K562 (cell line): ENCODE data around the gene CARD8. TPM values are rescaled to one million over a fixed set of nuclear protein-coding genes. Genes with fewer than 3 reads are reported as not detected.

Experiments used
- ADNP ChIP-seq: fragments of 200-800 bp; sonication (Bioruptor generic); IDR thresholded peaks from 2 replicates; pipeline ENCODE4 v1.6.1; 2016; ENCODE audit warnings: missing genetic modification characterization, missing compliant biosample characterization
- ATF1 ChIP-seq, 2 experiments: fragments of 450-650 bp in 1 of 2; IDR thresholded peaks; 2 replicates each; pipeline ENCODE4 v1.6.1; 2016; ENCODE audit warnings: missing compliant biosample characterization in 1 of 2, missing genetic modification characterization in 1 of 2
- ELF1 ChIP-seq: fragments of 200-800 bp; sonication (Bioruptor generic); IDR thresholded peaks from 2 replicates; pipeline ENCODE4 v1.6.1; 2016; ENCODE audit warnings: missing genetic modification characterization, missing compliant biosample characterization
- FOSL1 ChIP-seq: fragments of 200-800 bp; sonication (Bioruptor generic); conservative IDR thresholded peaks from 2 replicates; pipeline ENCODE4 v1.6.1; 2016; ENCODE audit warnings: missing genetic modification characterization, missing compliant biosample characterization
- GTF2E2 ChIP-seq: fragments of 200-800 bp; sonication (Bioruptor generic); IDR thresholded peaks from 2 replicates; pipeline ENCODE4 v1.6.1; 2016; ENCODE audit warnings: missing genetic modification characterization, missing compliant biosample characterization
- HDAC3 ChIP-seq: fragments of 450-650 bp; IDR thresholded peaks from 2 replicates; pipeline ENCODE4 v1.6.1; 2018; ENCODE audit warnings: borderline replicate concordance, mild to moderate bottlenecking, moderate library complexity; ENCODE audit not compliant: partially characterized antibody
- HDAC8 ChIP-seq: fragments of 450-650 bp; IDR thresholded peaks from 2 replicates; pipeline ENCODE4 v1.6.1; 2016; ENCODE audit warnings: mild to moderate bottlenecking, missing genetic modification characterization, moderate library complexity, missing compliant biosample characterization
- HDGF ChIP-seq: fragments of 450-650 bp; IDR thresholded peaks from 2 replicates; pipeline ENCODE4 v1.6.1; 2016
- KAT8 ChIP-seq: fragments of 450-650 bp; IDR thresholded peaks from 2 replicates; pipeline ENCODE4 v1.6.1; 2016; ENCODE audit warnings: low read depth, mild to moderate bottlenecking
- KDM5B ChIP-seq: fragments of 200-600 bp; sonication (generic); IDR thresholded peaks from 2 replicates; pipeline ENCODE4 v1.6.1; 2012; ENCODE audit warnings: low read depth, mild to moderate bottlenecking, moderate library complexity, low read length, control low read depth, inconsistent platforms; ENCODE audit not compliant: insufficient replicate concordance
- NELFE ChIP-seq: IDR thresholded peaks from 2 replicates; pipeline ENCODE4 v1.6.1; 2011; ENCODE audit warnings: mild to moderate bottlenecking; ENCODE audit not compliant: insufficient read depth, insufficient read length
- NFE2L1 ChIP-seq: fragments of 450-650 bp; IDR thresholded peaks from 2 replicates; pipeline ENCODE4 v1.6.1; 2016; ENCODE audit warnings: missing genetic modification characterization, low read depth, mild to moderate bottlenecking, missing compliant biosample characterization, moderate library complexity, borderline replicate concordance
- PTRF ChIP-seq: fragments of 450-650 bp; IDR thresholded peaks from 2 replicates; pipeline ENCODE4 v1.6.1; 2016; ENCODE audit warnings: mild to moderate bottlenecking, missing genetic modification characterization, missing compliant biosample characterization
- TAL1 ChIP-seq: fragments of 450-650 bp; IDR thresholded peaks from 2 replicates; pipeline ENCODE4 v1.6.1; 2016; ENCODE audit warnings: mild to moderate bottlenecking
- ZNF140 ChIP-seq: fragments of 250-450 bp; sonication (Bioruptor Pico); IDR thresholded peaks from 2 replicates; pipeline ENCODE4 v1.8.0; 2021; ENCODE audit warnings: moderate library complexity, mild to moderate bottlenecking, inconsistent platforms
- ZNF41 ChIP-seq: fragments of 250-450 bp; sonication (Bioruptor Pico); conservative IDR thresholded peaks from 2 replicates; pipeline ENCODE4 v1.4.0; 2020; ENCODE audit warnings: mild to moderate bottlenecking
- polyA plus RNA-seq, 8 experiments: library from polyadenylated mRNA; depleted of rRNA in 4 of 8; stranded (reverse) in 5 of 8; unstranded in 3 of 8; fragments of >200 nt; fragmentation: Nextera tagmentation in 2 of 8; fragmentation: Illumina TruSeq in 1 of 8; extraction: Ambion mirVana in 2 of 8; extraction: Trizol in 1 of 8; gene quantifications; 2 replicates each; pipeline versions ENCODE4 v1.2.1 to v1.2.3, GENCODE V29; 2011 to 2014; ENCODE audit warnings: inconsistent platforms in 1 of 8, missing spikeins in 1 of 8
- total RNA-seq, 7 experiments: library from RNA; depleted of rRNA in 6 of 7; stranded (reverse); fragments of >200 nt in 6 of 7; fragmentation: Illumina TruSeq in 2 of 7; extraction: Trizol in 2 of 7; gene quantifications; 2 replicates each; pipeline versions ENCODE4 v1.2.1 to v1.2.3, GENCODE V29; 2011 to 2021; ENCODE audit warnings: low replicate concordance in 1 of 7
- TF ChIP-seq, protein P1 (sequence below): sonication (generic); formaldehyde crosslinking; IDR thresholded peaks from 2 replicates; pipeline ENCODE4 v1.8.0; 2022; ENCODE audit warnings: mild to moderate bottlenecking, missing genetic modification reagents
- TF ChIP-seq, protein P2 (sequence below): fragments of 450-650 bp; formaldehyde crosslinking; IDR thresholded peaks from 2 replicates; pipeline ENCODE4 v1.4.0; 2020; ENCODE audit warnings: mild to moderate bottlenecking, moderate library complexity
- TF ChIP-seq, protein P3 (sequence below), 2 experiments: fragments of 450-650 bp in 1 of 2; sonication (generic) in 1 of 2; formaldehyde crosslinking in 1 of 2; IDR thresholded peaks in 1 of 2; conservative IDR thresholded peaks in 1 of 2; 2 replicates each; pipeline versions ENCODE4 v1.6.1 to v1.8.1; 2016 to 2023; ENCODE audit warnings: mild to moderate bottlenecking in 2 of 2, moderate library complexity in 2 of 2, inconsistent platforms in 1 of 2, missing genetic modification reagents in 1 of 2

Gene CARD8
- total and polyA plus RNA-seq, 9 of the 15 experiments (the other 6 are each of a cell fraction or from before 2014, with no cell fraction given) = 11.5 to 26.4 (median 20.8) TPM

DNA sequence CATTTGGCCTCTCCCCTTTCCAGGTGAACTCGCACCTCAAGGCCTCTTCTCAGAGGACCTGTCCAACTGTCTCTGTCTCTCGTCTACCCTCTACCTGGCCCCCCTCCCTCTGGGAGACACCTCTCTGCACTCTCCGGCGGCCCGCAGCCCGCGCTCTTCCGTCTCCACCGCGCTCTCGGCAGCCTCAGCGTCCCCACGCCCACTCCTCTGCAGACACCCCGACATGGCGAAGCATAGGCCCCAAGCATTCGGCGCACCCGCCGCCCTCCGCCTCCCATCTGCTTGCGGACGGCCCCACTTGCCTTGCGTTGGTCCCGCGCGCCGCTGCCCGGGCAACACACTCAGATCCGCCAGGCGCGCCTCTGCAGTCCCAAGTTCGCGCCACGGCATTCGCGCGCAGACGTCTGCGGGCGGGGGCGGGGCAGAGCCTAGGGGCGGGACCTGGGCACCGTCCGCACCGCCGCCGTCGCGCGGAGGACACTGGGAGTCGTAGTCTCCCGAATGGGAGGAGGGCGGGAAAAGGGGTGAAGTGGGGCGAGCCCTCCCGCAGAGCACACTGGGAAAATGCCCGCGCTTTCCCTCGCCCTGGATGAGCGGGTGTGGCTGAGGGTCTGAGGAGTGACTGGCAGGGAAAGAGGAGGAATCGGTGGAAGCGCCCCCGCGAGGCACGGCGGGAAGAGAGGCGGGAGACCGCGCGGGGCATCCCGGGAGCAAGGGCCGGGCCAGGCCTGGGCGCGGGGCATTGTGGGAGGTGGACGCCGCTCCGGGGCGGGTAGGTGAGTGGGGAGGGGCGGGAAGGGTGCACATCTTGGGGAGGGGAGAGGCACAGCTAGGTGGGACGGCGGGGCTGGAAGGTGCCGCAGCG lies 85.5 kb downstream of the CARD8 start, which contains the start of the genes LIG1 and ZSWIM9 (continued):
- TF ChIP-seq, protein P1, sequence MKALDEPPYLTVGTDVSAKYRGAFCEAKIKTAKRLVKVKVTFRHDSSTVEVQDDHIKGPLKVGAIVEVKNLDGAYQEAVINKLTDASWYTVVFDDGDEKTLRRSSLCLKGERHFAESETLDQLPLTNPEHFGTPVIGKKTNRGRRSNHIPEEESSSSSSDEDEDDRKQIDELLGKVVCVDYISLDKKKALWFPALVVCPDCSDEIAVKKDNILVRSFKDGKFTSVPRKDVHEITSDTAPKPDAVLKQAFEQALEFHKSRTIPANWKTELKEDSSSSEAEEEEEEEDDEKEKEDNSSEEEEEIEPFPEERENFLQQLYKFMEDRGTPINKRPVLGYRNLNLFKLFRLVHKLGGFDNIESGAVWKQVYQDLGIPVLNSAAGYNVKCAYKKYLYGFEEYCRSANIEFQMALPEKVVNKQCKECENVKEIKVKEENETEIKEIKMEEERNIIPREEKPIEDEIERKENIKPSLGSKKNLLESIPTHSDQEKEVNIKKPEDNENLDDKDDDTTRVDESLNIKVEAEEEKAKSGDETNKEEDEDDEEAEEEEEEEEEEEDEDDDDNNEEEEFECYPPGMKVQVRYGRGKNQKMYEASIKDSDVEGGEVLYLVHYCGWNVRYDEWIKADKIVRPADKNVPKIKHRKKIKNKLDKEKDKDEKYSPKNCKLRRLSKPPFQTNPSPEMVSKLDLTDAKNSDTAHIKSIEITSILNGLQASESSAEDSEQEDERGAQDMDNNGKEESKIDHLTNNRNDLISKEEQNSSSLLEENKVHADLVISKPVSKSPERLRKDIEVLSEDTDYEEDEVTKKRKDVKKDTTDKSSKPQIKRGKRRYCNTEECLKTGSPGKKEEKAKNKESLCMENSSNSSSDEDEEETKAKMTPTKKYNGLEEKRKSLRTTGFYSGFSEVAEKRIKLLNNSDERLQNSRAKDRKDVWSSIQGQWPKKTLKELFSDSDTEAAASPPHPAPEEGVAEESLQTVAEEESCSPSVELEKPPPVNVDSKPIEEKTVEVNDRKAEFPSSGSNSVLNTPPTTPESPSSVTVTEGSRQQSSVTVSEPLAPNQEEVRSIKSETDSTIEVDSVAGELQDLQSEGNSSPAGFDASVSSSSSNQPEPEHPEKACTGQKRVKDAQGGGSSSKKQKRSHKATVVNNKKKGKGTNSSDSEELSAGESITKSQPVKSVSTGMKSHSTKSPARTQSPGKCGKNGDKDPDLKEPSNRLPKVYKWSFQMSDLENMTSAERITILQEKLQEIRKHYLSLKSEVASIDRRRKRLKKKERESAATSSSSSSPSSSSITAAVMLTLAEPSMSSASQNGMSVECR (CRISPR knock-in tag) = peak; percentile 97
- TF ChIP-seq KDM5B (peak; percentile 63), NELFE (no peak), HDAC3 (no peak), HDAC8 (no peak), ADNP (no peak), PTRF (tag) (no peak), KAT8 (no peak), ZNF140 (CRISPR knock-in tag) (no peak), HDGF (no peak), NFE2L1 (tag) (no peak), ZNF41 (CRISPR knock-in tag) (no peak), ATF1 (CRISPR knock-in tag; IDR thresholded peaks at IDR 0.05) (no peak), ATF1 (tag; IDR thresholded peaks at IDR 0.05) (peak; percentile 90), GTF2E2 (tag) (no peak), FOSL1 (tag) (no peak), TAL1 (no peak), ELF1 (tag) (peak; percentile 3; the same call in 1 of the 2 replicates)
- TF ChIP-seq, protein P2, sequence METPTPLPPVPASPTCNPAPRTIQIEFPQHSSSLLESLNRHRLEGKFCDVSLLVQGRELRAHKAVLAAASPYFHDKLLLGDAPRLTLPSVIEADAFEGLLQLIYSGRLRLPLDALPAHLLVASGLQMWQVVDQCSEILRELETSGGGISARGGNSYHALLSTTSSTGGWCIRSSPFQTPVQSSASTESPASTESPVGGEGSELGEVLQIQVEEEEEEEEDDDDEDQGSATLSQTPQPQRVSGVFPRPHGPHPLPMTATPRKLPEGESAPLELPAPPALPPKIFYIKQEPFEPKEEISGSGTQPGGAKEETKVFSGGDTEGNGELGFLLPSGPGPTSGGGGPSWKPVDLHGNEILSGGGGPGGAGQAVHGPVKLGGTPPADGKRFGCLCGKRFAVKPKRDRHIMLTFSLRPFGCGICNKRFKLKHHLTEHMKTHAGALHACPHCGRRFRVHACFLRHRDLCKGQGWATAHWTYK = peak; percentile 75; the same call in 1 of the 2 replicates
- TF ChIP-seq, protein P3, sequence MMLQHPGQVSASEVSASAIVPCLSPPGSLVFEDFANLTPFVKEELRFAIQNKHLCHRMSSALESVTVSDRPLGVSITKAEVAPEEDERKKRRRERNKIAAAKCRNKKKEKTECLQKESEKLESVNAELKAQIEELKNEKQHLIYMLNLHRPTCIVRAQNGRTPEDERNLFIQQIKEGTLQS (IDR thresholded peaks at IDR 0.05) = no peak
- TF ChIP-seq, protein P3 (CRISPR knock-in tag; conservative IDR thresholded peaks at IDR 0.05) = no peak
